ENCODE results near the gene UGT3A2.

- no peak for TF ChIP-seq CTCF (optimal IDR thresholded peaks at IDR 0.05 in 1 of 3, IDR thresholded peaks at IDR 0.05 in 1 of 3, conservative IDR thresholded peaks at IDR 0.05 in 1 of 3; ENCODE audit: extremely low read depth in 1 of 3, insufficient read depth in 2 of 3, low read length in 3 of 3)
- no peak for TF ChIP-seq EZH2 (IDR thresholded peaks at IDR 0.05; ENCODE audit: low read length)
Observed at GRCh38 chr5:36035696-36036095, 31.0 kb downstream of the UGT3A2 start.

All from keratinocyte (primary cell).